ENCODE data around the gene ARHGEF17.
"Not testable (repeated sequence)": the region's sequence is repeated elsewhere in the genome, so short reads cannot be mapped to it uniquely, and the experiment has no call there.

Gene ARHGEF17, protein sequence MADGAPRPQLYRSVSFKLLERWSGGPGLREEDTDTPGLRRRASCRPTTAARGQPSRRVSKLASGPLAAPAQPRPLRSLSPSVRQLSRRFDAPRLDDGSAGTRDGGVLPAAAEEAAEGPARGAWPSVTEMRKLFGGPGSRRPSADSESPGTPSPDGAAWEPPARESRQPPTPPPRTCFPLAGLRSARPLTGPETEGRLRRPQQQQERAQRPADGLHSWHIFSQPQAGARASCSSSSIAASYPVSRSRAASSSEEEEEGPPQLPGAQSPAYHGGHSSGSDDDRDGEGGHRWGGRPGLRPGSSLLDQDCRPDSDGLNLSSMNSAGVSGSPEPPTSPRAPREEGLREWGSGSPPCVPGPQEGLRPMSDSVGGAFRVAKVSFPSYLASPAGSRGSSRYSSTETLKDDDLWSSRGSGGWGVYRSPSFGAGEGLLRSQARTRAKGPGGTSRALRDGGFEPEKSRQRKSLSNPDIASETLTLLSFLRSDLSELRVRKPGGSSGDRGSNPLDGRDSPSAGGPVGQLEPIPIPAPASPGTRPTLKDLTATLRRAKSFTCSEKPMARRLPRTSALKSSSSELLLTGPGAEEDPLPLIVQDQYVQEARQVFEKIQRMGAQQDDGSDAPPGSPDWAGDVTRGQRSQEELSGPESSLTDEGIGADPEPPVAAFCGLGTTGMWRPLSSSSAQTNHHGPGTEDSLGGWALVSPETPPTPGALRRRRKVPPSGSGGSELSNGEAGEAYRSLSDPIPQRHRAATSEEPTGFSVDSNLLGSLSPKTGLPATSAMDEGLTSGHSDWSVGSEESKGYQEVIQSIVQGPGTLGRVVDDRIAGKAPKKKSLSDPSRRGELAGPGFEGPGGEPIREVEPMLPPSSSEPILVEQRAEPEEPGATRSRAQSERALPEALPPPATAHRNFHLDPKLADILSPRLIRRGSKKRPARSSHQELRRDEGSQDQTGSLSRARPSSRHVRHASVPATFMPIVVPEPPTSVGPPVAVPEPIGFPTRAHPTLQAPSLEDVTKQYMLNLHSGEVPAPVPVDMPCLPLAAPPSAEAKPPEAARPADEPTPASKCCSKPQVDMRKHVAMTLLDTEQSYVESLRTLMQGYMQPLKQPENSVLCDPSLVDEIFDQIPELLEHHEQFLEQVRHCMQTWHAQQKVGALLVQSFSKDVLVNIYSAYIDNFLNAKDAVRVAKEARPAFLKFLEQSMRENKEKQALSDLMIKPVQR (N-terminal part only)

DNA sequence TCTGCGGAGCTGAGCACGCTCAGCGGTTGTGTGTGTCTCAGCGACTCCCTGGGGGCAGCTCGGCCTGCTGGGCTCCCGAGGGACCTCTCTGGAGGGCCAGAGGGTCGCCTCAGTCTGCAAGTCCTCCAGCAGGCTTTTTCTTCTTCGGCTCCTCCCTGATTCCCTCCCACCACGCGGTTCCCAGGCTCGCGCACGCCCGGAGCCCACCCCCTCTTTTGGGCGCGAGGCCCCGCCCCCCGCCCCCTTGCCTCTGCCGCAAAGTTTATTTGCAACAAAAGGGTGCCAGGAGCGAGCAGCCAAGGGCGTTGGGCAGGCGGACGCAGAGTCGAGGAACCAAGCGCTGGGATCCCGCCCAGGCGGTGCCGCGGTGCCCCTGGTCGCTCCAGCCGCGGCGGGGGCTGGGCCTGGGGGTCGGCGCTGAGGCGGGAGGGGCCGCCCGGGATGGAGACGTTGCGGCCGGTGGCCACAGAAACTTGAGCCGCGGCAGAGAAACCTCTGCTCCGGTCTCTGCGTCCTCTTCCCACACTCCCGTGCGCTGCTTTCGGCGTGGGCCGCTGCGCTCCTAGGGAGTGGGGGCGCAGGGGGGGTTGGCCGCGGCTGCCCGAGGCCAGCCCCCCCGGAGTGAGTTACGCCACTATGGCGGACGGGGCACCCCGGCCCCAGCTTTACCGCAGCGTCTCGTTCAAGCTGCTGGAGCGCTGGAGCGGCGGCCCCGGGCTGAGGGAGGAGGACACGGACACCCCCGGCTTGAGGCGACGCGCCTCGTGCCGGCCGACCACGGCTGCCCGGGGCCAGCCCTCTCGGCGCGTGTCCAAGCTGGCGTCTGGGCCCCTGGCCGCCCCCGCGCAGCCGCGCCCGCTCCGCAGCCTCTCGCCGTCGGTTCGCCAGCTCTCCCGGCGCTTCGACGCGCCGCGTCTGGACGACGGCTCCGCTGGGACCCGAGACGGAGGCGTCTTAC, at the start of gene ARHGEF17:
TSS of gene ARHGEF17 (plus strand) at position 274 of the 958 bp plus-strand sequence. CDS start at position 637, 363 bp downstream.
- no peak for DNase-seq (ENCODE audit: low read depth, low spot score)

DNA sequence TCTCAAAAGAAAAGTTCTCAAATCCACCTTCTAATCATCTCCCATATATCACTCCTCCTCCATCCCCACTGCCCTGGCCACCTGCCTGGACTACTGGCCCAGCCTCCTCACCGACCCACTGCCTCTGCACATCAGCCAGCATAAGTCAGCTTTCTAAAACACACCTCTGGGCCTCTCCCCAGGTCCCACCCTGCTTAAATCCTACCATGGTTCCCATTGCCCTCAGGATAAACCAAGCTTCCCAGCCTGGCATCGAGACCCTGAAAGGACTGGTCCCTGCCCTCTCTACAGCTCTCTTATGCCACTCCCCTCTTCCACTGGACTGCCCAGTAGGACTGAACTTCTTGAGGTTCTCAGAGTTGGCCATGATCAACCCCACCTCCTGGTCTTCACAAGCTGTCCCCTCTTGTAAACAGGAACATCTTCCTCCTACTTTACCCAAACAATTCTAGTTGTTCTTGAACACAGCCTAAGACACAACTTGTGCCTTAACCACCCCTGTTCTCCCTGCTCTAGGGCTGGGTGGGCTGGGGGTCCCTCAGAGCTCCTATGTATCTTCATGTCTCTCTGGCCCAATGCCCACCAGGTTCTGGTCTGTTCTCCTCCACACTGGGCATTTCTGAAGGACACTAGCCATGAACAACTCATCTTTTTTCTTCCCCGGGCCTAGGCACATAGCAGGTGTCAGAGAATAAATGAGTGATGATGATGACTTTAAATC, 48.5 kb upstream of the ARHGEF17 start:
- no peak for DNase-seq (ENCODE audit: low read depth, low spot score)

DNA sequence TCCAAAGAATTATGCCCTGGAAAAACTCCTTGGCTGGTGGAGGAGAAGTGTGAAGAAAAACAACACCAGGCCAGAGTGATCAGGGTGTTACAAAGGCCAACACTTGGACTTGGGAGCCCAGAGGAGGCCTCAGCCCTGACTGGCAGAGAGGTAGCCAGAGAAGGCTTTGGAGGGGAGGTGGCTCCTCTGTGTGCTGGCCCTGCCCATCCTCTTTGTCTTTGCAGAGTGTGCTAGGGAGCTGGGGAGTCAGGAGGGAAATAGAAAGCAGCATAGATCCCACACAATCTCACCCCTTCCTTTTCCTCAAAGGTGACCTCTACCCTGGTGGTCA, 48.0 kb upstream of the ARHGEF17 start:
- no peak for DNase-seq (ENCODE audit: low read depth, low spot score)

DNA sequence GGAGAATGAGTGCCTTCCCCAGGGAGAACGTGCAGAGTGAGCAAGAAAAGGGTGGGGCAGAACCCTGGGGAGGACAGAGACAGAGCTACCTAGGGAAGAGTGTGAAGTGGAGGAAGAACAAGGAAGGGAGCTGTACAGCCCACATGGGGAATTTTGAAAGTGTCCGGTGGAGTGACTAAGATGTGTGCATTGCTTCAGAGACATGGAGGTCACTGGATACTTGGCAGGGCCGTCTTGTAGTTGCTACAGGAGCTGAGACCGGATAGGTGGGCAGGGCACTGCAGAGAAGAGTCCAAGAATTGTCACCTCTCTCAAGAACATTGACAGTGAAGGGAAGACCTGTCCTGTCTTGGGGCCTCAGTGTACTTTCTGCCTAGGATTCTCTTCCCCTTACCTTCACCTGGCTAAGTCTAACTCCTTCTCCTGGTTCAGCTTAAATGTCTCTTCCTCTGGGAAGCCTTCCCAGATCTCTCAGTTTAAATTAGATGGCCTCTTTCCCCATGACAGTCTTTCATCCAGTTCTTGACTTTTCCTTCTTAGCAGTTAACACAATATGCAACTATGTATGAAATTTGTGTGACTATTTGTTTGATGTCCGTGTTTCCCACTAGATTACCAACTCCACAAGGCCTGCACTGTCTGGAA, 45.1 kb upstream of the ARHGEF17 start:
- no peak for DNase-seq (ENCODE audit: low read depth, low spot score)

DNA sequence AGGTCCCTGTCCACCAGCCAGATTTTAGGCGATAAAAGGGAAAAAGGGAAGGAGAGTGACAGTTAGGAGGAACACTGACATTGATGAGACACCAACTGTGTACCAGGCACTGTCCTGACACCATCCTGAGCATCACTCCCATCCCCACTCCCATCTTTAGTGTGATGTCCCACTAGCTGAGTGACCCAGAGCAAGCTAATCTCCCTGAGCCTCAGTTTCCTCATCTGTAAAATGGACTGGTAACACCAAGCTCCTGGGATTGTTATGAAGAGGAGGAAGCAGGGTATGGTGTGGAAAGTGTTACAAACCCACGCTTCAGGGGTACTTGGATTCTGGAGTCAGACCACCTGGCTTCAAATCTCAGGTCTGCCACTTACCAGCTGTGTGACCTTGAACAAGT, 44.4 kb upstream of the ARHGEF17 start:
- DNase-seq (ENCODE audit: low read depth, low spot score), result no peak

DNA sequence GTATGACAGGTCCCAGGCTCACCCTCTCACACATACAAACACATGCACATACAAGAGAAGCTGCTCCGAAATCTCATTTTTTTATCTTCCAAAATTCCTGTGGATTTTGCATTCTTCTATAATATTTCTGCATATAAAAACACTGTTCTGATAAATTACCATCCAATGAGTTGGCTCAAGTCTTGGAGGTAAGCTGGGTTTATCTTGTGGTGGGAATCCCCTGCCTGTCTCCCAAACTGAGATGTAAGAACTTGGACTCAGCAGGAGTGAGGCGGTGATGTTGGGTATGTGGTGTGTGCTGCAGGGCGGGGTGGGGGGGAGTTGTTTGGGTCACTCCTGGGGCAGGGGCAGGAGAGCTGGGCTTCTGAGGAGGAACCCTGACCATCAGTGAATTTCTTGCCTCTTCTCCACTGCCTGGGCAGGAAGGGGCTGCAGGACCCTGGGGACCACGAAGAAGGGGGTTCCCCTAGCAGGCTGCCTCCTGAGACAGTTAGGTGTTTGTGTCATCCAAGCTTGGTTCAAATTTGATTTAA, 42.7 kb upstream of the ARHGEF17 start:
- DNase-seq (ENCODE audit: low read depth, low spot score), result no peak

DNA sequence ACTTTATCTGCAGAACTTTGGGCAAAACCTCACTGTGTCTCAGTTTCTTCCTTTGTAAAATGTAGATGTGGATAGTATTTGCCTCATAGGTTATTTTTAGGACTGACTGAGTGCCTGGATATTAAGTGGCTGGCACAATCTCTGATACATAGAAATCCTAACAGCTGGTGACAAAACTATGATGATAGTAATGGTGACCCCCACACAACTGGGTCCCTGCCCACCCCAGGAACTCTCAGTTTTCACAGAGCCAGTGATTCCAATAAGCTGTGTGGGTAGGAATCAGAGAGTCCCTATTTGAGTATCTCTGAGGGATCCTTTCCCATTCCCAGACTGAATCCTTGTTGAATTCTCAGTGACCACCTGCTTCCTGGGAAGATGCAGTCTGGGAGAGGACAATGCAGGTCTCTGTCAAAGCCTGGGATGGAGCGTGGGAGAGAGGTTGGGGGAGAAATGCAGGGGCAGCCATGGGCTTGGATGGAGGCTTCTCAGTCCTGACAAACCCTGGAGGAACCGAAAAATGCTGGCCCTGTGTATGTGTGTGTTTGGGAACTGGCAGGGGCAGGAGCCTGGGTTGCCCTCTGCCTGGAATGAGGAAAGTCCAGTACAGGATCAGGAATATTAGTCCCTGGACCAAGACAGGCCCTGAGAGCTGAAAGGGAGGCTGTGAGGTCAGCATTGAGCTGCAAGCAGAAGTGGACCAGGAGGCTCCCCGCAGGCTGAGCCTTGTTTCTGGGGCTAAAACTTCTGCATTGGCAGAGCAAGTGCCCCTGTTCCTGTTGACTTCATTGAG, 42.0 kb upstream of the ARHGEF17 start:
- no peak for DNase-seq (ENCODE audit: low read depth, low spot score)

DNA sequence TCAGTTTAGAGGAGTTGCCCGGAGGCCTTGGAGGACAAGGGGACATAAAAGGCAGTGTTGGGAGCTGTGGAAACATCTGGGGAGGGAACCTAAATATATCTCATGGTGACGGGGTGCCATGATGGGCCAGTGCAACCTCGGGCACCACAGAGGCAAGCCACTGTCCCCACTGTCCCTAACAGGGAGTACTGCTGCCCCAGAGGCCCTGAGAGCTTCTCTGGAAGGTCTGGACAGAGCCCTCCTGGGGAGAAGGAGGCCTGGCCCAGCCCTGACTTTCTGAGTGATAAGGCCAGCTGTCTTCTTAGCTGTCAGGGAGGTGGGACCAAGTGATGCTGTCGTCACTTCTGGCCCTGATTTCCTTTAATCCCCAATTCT, 41.4 kb upstream of the ARHGEF17 start:
- no peak for DNase-seq (ENCODE audit: low read depth, low spot score)

DNA sequence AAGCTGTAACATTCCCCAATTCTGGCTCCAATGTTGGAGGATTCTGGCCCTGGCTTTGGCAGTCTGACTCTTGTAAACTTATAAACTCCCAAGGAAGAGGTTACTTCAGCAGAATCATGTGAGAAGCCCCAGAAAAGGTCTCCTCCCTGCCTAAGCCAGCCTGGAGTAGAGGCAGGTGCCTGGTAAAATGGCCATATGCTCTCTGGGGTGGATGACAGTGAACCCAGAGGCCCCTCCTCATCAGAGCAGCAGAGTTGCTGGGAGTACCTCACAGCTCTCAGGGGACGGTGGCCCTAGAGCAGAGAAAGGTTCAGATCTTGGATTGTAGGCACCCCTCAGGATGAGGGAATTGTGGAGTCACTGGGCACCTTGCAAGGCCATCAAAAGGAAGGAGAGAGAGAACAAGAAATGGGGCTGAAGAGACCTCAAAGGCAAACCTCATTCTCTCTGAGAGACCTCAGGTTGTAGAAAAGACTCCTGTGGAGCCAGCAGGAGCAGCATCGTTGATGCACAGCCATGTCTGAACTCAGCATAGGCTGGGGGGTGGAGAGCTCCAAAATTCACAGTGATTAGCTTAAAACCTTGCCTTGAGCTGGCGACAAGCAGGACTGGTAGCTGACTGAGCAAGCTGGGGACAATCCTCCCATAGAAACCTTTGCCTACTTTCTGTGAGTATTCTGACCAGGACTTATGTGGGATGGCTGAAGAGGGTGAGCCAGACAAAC, 40.8 kb upstream of the ARHGEF17 start:
- DNase-seq (ENCODE audit: low read depth, low spot score), result no peak

DNA sequence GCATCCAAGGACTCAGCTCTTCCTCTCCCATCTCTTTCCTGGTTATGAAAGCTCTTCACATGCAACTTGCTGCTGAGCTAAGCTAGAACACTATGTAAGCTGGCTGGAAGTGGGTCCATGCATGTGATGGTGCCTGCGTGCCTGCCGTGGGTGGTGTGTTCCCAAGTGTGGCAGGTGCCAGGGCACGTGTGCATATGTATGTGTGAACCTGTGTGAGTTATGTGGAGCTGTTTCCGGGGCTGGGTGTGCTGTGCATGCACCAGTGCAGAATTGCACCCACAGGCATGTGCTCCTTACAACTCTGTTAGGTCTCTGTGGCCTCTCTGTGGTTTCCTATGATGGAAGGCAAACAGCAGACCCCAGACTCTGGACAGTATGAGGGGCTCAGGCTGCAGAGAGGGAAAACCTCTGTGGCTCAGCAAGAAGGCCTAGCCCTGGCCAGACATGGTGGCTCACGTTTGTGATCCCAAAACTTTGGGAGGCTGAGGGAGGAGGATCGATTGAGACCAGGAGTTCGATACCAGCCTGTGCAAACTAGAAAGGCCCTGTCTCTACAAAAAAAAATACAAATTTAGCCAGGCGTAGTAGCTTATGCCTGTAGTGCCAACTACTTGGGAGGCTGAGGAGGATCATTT, 40.1 kb upstream of the ARHGEF17 start:
- DNase-seq (ENCODE audit: low read depth, low spot score), result no peak

DNA sequence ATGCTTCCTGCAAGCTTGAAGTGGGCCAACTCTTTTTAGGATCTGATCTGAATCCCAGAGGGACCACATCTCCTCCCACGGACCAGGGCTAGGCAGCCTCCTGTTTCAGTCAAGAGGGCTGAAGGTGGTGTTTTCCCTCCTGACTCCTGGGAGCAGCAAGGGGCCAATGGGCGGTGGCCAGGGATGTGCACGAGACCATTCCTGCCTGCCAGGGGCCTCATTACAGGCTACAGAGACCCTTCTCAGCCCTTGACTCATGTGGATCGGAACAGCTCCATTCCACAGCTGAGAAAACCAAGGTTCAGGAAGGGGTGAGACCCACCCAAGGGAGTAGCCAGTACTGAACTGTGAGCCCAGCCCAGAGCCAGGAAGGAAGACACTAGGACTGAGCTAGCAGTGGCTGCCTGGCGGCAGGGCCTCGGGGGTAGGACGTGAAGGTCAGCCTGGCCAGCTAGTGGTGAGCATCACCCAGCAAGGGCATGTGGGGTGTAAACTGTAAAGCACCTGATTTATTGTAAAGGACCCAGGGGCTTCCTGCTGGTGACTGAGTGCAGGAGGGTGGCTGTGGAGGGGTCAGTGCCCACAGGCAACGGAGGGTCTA, 39.3 kb upstream of the ARHGEF17 start:
- no peak for DNase-seq (ENCODE audit: low read depth, low spot score)

DNA sequence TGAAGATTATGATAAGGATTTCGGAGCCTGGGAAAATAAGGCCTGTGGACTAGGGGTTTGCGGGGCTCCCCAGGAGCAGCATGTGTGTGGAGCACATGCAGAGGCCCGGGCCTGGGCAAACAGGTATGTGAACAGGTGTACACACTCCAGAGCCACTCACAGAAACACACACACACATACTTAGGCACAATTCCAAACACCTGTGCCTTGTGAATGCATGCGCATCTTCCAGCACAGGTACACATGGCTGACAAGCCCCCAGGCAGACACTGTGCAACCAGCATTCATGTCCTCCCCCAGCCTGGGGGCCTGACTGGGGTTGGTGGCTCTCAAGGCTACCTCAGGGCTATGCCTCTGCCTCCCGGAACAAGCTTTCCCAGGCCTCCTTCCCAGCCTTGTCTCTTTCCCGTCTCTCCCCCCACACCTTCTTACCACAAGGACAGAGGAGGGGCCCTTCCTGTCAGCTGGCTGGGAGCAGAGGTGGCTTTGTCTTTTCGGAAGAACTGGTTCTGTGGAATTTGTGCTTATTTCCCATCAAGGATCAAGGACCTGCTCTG, 38.5 kb upstream of the ARHGEF17 start:
- DNase-seq (ENCODE audit: low read depth, low spot score), result no peak

DNA sequence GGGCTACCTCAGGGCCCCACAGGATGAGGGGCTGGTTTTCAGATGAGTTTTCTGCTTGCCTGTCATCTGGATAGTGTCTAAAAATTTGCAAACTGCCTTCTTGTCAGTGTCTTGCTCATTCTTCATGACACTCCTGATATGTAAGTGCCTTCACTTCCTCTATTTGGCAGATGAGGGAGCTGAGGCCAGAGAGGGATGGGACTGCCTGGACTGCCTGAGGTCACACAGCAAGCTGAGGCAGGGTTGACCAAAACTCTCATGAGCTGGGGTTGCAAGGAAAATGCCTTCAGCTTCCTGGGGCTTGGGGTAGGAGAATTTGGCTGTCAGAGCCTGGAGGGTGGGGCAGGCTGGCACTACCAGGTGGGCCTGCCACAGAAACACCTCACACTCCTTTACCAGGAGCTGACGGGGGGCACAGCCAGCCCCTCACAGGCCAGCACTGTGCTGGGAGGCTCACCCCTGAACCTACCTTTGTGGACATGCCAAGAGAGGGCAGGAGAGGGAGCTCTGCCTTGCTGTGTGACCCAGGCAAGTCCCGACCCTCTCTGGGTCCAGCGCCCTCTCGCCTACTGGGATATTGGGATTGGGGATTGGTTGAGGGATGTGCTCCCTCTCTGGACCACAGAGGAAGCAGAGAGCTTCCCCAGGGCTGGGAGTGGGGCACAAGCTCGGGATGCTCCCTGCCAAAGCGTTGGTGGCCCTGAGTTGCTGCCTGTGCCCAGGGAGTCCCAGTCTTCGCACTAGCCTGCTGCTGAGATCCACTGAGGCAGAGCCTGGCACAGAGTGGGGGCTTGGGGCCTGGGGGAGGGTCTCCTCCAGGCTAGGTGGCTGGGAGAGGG, 37.8 kb upstream of the ARHGEF17 start:
- no peak for DNase-seq (ENCODE audit: low read depth, low spot score)

DNA sequence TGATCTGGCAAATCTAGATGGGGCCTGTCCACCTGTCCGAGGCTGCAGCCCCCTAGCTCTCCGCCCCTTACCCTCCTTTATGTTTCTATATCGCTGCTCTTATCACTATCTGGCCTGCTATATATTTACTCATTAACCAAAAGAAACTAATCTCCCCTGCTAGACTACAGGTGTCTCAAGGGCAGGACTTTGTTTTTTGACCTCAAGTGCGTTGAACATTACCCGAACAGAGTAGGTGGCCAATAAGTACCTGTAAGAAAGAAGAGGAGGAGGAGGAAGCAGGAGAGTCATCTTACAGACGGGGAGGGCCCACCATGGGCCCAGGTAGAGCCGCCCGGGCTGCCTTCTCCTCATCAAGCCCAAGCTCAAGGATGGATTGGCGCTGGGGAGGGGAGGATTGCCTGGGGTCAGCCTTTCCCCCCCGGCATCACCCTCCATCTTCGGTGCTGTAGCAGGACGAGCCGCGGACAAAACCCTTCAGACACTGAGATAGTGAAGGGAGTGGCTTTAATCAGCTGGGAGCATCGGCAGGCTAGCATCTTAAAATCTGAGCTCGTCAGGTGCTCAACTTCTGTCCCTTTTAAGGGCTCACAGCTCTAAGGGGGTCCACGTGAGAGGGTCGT, 37.1 kb upstream of the ARHGEF17 start:
- no peak for DNase-seq (ENCODE audit: low read depth, low spot score)

DNA sequence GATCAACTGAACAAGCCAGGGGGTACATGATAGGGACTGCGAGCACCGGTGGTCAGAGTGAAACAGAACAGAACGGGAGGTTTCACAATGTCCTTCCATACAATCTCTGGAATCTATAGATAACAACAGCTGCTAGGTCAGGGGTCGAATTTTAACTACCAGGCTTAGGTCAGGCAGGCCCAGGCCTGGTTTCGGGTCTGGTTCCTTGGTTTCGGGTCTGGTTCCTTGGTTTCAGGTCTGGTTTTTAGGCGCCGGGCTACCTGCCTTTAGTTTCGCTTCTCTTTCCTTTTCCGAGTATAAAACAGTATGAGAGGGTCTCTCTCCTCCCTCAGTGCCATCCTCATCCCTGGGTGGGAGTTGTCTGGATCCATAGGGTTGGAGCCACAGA, 36.6 kb upstream of the ARHGEF17 start:
- not testable (repeated sequence) for DNase-seq (ENCODE audit: low read depth, low spot score)

Measured in iPS DF 19.7 (cell line).